ENCODE data around the gene CCDC88C.
"Not testable (repeated sequence)": the region's sequence is repeated elsewhere in the genome, so short reads cannot be mapped to it uniquely, and the experiment has no call there.

CCDC88C gene

DNA sequence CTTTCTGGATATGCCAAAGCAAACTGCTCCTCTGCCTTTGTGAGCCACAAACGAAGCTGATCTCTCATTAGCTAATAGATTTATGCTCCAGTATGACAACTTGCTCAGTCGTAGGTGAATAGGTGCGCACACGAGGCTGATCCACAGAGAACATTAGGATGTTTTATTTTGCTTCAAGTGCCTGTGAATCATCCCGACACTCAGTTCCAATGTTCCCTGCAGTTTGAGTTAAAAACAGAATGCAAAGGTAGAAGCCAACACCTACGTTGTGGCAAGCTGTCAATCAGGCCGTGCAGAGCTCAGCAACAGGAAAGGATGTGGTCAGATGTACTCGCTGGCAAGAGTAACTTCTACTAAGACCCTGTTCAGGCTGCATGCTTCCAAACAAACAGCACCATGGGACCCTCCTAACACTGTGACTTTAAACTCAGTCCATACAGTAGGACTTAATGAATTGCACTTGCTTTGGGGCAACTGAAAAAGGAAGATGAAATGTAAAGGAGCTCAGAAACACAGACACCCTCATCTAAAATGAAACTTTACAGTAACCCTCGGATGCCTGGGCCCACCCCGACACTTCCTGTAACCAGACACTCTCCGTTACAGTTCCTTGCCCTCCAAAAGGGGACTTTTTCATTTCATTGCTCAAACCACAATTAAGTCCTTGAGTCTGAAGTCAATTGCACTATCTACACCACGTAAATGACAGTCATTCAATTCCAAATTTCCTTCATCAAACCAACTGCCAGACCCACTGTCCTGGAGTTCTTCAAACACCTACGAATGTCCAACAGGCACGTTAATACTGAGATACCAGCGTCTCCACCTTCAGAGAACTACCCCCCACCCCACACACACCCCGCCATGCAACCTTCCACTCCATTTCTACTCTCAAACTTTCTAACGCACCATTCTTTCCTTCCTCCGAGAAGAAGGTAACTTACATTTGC lies 1.6 kb downstream of the CCDC88C start:
- DNase-seq (ENCODE audit: low read depth): peak; percentile 57

DNA sequence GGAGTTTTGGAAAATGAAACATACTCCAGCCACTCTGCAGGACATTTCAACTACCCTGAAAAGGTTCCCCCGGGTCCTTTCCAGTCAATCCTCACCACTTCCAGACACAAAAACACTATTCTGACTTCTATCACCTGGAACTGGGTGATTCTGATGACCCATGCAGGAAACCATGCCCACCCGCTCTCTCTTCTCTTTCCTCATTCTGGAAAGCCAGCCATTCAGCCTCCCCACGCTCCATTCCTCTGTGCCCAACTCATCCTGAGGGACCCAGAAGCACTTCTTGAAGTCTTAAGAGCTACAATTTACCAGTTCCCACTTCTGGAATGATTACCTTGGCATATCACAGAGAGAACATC lies 3.2 kb downstream of the CCDC88C start:
- DNase-seq (ENCODE audit: low read depth): no peak

DNA sequence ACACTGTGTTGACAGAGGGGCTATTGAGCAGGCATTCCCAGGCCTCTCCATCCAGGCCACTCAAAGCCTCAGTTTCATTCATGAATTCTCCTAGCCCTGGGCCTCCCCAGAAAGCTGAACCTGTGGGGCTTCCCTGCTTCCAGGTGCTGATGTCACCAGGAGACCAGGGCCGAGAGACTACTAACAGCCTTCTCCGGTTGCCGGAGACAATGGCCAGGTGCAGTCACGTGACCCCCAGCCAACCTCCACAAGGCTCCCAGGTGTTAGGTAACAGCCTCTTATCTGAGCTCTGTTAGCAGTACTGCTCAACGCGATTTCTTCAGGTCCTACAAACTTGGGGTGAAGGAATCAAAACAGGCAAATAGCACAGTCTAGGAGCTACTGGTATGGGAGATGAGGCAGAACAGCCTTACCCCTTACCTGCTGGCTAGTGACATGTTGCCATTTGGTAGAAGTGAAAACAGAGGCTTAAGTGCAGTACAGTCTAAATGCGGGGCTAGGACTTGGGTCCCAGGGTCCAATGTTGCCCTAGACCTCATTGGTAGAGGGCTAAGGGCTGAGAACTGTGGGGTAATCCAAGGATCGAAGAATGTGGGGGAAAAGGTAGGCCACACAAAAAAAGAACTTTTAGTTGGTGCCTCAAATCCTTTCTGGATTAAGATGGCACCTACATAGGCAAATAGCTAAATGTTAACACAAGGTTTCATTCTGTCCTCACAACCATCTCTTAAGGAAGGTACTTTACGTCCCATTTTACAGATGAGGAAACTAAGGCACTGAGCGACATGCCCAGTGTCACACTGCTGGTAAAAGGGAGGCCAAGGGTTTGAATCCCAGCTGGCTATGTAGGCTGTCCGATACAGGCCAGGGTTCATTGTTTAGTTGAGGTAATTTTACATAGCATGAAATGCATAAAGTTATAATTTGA lies 3.8 kb downstream of the CCDC88C start:
- no peak for DNase-seq (ENCODE audit: low read depth)

DNA sequence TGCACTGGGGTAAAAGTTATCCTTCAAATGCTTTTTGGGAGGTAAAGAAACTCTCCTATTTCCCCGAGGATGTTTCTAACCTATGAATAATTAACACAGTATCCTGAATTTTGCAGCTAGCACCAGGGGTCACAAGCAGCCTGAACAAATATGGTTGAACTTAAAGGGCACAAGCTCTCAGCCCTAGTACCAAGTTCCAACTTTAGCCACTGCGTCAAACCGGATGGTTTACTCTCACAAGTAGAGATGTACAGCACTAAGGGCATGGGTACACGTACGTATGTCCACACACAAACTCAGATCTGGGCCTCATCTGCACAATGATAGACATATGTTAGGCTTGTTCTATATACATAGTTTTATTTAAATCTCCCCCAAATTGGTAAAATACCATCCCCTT lies 4.7 kb downstream of the CCDC88C start:
- no peak for DNase-seq (ENCODE audit: low read depth)

GRCh38 chr14:91410771-91411536 lies 6.7 kb downstream of the CCDC88C start:
- no peak for DNase-seq (ENCODE audit: low read depth)

GRCh38 chr14:91409928-91410718 lies 7.5 kb downstream of the CCDC88C start:
- no peak for DNase-seq (ENCODE audit: low read depth)

DNA sequence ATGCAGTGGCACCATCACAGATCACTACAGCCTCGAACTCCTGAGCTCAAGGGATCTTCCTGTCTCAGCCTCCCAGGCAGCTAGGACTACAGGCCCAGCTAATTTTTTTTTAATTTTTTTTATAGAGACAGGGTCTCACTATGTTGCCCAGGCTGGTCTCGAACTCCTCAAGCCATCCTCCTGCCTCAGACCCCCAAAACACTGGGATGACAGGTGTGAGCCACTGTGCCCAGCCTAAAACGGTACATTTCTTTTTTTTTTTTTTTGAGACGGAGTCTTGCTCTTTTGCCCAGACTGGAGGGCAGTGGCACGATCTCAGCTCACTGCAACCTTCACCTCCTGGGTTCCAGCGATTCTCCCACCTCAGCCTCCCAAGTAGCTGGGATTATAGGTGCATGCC lies 8.4 kb downstream of the CCDC88C start:
- not testable (repeated sequence) for DNase-seq (ENCODE audit: low read depth)

DNA sequence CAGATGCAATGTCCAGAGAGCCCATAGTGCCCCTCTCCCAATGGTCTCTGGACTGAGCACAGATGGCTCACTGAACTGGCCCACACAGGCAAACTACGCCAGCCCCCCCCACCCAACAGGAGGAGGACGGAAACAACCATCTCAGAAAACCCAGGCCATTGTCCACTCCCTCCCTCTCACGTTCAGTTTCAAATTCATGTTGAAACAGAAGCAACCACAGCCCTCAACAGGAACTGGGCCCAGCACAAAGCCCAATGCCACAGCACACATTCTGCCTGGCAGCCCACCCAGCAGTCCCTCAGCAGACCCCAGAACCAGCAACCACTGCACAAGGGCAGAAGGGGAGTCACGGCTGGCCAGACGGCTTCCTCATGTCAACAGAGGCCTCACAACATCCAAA lies 10.6 kb downstream of the CCDC88C start:
- DNase-seq (ENCODE audit: low read depth): no peak

GRCh38 chr14:91406451-91406850 lies 11.2 kb downstream of the CCDC88C start:
- no peak for DNase-seq (ENCODE audit: low read depth)

- no peak for DNase-seq (ENCODE audit: low read depth)
Observed at GRCh38 chr14:91405724-91406435, 11.7 kb downstream of the CCDC88C start.

GRCh38 chr14:91405241-91405721 lies 12.3 kb downstream of the CCDC88C start:
- DNase-seq (ENCODE audit: low read depth): no peak

GRCh38 chr14:91402771-91403600 lies 14.6 kb downstream of the CCDC88C start:
- no peak for DNase-seq (ENCODE audit: low read depth)

DNA sequence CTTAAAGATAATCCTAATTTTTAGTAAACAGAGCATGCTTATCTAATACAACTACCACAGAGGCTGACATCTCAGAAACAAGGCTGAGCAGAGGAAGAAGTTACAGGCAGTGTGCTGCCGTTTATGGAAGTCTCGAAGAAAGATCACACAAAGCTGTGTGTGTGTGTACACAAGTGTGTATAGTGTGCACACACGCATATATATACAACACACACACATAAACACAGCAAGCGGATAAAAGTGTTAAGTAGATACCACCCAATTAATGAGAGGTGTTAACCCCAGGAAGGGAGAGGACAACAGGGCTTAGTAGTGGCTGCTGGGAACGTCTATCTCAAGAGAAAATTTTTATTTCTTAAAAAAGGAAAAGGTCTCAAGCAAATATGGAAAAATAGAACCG lies 15.3 kb downstream of the CCDC88C start:
- DNase-seq (ENCODE audit: low read depth): no peak

DNA sequence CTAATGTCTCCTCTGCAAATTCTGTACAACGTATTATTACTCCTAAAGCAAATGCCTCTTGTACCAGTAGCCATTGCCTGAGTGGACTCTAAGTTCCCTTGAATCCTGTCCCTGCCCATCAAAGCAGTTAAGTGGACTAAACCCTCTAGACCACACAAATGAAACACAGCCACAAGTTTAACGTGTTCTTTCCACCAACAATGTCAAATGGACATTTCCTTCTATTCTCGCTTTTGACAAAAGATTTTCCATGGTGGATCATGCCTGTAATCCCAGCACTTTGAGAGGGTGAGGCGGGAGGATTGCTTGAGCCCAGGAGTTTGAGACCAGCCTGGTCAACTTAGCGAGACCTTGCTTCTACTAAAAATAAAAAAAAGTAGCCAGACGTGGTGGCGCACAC lies 15.9 kb downstream of the CCDC88C start:
- no peak for DNase-seq (ENCODE audit: low read depth)

DNA sequence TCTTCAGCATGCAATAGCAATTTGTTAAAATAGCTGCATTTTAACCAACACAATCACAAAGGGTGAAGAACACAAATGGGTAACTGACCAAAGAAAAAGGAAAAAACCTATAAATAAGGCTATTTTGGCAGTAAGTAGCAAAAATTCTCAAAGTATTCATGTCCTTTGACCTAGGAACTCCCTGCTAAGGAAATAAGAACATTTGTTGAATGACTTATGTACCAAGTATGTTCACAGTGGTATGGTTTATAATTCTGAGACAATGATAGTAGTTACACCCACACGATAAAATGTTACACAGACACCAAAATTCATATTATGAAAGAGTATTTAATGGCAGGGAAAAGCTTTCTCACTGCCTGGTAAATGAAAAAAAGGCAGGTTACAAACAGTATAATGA lies 16.9 kb downstream of the CCDC88C start:
- DNase-seq (ENCODE audit: low read depth): no peak

GRCh38 chr14:91399868-91400640 lies 17.6 kb downstream of the CCDC88C start:
- no peak for DNase-seq (ENCODE audit: low read depth)

- DNase-seq (ENCODE audit: low read depth): no peak
Observed at GRCh38 chr14:91398707-91399106, 18.9 kb downstream of the CCDC88C start.

DNA sequence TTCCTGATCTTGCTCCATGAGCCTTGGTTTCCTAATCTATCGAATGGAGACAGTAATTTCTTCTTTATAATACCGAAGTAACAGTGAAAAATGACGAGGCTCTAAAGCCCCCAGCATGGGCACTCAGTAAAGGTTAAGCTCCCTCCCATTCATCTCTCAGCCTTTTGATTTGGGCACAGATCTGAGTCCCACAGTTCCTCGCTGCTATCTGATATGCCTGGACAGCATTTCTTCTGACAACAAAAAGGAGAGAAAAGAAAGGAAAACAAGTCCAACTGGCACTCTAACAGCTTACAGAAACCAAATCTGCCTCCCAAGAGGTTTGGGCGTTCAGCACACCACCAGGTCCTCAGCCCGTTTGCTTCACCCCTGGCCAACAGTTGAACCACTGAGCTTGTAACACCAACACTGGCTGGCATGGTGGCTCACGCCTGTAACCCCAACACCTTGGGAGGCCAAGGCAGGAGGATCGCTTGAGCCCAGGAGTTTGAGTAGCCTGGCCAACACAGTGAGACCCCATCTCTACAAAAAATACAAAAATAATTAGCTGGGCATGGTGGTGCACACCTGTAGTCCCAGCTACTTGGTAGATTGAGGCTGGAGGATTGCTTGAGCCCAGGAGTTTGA lies 19.5 kb downstream of the CCDC88C start:
- no peak for DNase-seq (ENCODE audit: low read depth)
